K562 (cell line): Measurements from ENCODE around the gene CNTNAP4. TPM values are rescaled to one million over a fixed set of nuclear protein-coding genes. Genes with fewer than 3 reads are reported as not detected.

Experiments used
- ATAC-seq: fragments of 200-7000 bp; cut with Tn5 transposase; 3 replicates; pipeline ENCODE4 v1.9.1; 2020; ENCODE audit warnings: moderate library complexity
- BruUV-seq: library from RNA; stranded (reverse); fragments of 400-500 nt; replicated peaks from 2 replicates; lab custom pipeline; 2021; lab: Mats Ljungman, UMichigan
- CTCF ChIA-PET: fragments of 300-600 bp; formaldehyde crosslinking; extraction: SDS; loops from one replicate; lab custom pipeline; 2021; ENCODE audit warnings: low intra/inter-chr PET ratio; lab: Yijun Ruan, JAX
- POLR2A ChIA-PET: fragments of 300-600, 350-650 bp; sonication (Branson Sonifier 250); formaldehyde crosslinking; extraction: SDS; loops from one replicate; lab custom pipeline; 2021; ENCODE audit warnings: antibody characterized with exemption, inconsistent platforms; lab: Yijun Ruan, JAX
- DNase-seq, 4 experiments: peaks; one replicate each; pipeline versions ENCODE4 v3.0.0 to v3.0.0-alpha.2; 2011 to 2018; ENCODE audit warnings: low spot score in 3 of 4, mixed read lengths in 3 of 4; ENCODE audit errors: extremely low read depth in 1 of 4
- FAIRE-seq: peaks from 2 replicates; lab custom pipeline; 2011; peaks lifted over from hg19 to GRCh38; lab: Jason Lieb, UNC
- H2AFZ ChIP-seq: 2 replicates; pipeline ENCODE4 v1.6.0; 2011; ENCODE audit warnings: low read depth, low read length, control low read depth, inconsistent platforms
- H3K27ac ChIP-seq: fragments of 200-600 bp; 3 replicates; pipeline ENCODE4 v1.8.0; 2011; ENCODE audit warnings: low read depth, mild to moderate bottlenecking, control low read depth, inconsistent platforms, low read length, moderate library complexity, mixed read lengths; ENCODE audit errors: extremely low read depth
- H3K27me3 ChIP-seq, 2 experiments: fragments of 300-600 bp in 1 of 2; 2 replicates in 1 of 2; 3 replicates in 1 of 2; pipeline versions ENCODE4 v1.6.0 to v1.8.0; 2011; ENCODE audit warnings: inconsistent platforms in 2 of 2, low read length in 2 of 2, mild to moderate bottlenecking in 1 of 2, mixed read lengths in 1 of 2, moderate library complexity in 1 of 2; ENCODE audit not compliant: control insufficient read depth in 2 of 2, insufficient read depth in 2 of 2
- H3K36me3 ChIP-seq: fragments of 300-600 bp; 3 replicates; pipeline ENCODE4 v1.8.0; 2011; ENCODE audit warnings: mild to moderate bottlenecking, low read length, inconsistent platforms; ENCODE audit not compliant: control insufficient read depth, insufficient read depth
- H3K4me1 ChIP-seq, 2 experiments: fragments of 200-600 bp in 1 of 2; replicated peaks in 1 of 2; 2 replicates in 1 of 2; 3 replicates in 1 of 2; pipeline versions ENCODE4 v1.5.1 to v1.8.0; 2011; ENCODE audit warnings: inconsistent platforms in 2 of 2, low read length in 2 of 2, mild to moderate bottlenecking in 1 of 2, mixed read lengths in 1 of 2, moderate library complexity in 1 of 2; ENCODE audit not compliant: control insufficient read depth in 2 of 2, insufficient read depth in 2 of 2
- H3K4me2 ChIP-seq: 2 replicates; pipeline ENCODE4 v1.6.1; 2011; ENCODE audit warnings: low read length, control low read depth, inconsistent platforms, mixed read lengths; ENCODE audit not compliant: insufficient read depth
- H3K4me3 ChIP-seq: fragments of 200-600 bp; sonication (generic), shearing (Covaris generic); 2 replicates; pipeline ENCODE4 v1.5.1; 2016; ENCODE audit warnings: control low read depth, inconsistent platforms
- H3K79me2 ChIP-seq: fragments of 200-600 bp; 3 replicates; pipeline ENCODE4 v1.8.0; 2011; ENCODE audit warnings: low read length, inconsistent platforms; ENCODE audit not compliant: control insufficient read depth, insufficient read depth
- H3K9ac ChIP-seq, 2 experiments: 2 replicates each; pipeline versions ENCODE4 v1.6.0 to v1.6.1; 2011; ENCODE audit warnings: low read depth in 2 of 2, low read length in 2 of 2, control low read depth in 1 of 2, inconsistent platforms in 1 of 2, mild to moderate bottlenecking in 1 of 2, mixed read lengths in 1 of 2; ENCODE audit not compliant: insufficient read depth in 1 of 2
- H3K9me1 ChIP-seq: one replicate; pipeline ENCODE4 v1.6.0; 2011; ENCODE audit warnings: inconsistent platforms, mild to moderate bottlenecking, low read length, moderate library complexity; ENCODE audit not compliant: control insufficient read depth, insufficient read depth
- H3K9me3 ChIP-seq: replicated peaks from 2 replicates; pipeline ENCODE4 v1.5.1; 2011; ENCODE audit warnings: low read depth, low read length, inconsistent platforms; ENCODE audit not compliant: control insufficient read depth, insufficient read depth
- H4K20me1 ChIP-seq: replicated peaks from 2 replicates; pipeline ENCODE4 v1.6.1; 2011; ENCODE audit warnings: low read length, inconsistent platforms, mixed read lengths; ENCODE audit not compliant: control insufficient read depth, insufficient read depth
- AFF1 ChIP-seq, 2 experiments: fragments of 450-650 bp; IDR thresholded peaks; 2 replicates each; pipeline ENCODE4 v1.6.1; 2018; ENCODE audit warnings: mild to moderate bottlenecking in 2 of 2, low read depth in 1 of 2; ENCODE audit not compliant: partially characterized antibody in 2 of 2
- ERF ChIP-seq: fragments of 450-650 bp; formaldehyde crosslinking; IDR thresholded peaks from 2 replicates; pipeline ENCODE4 v1.4.0; 2020; ENCODE audit warnings: mild to moderate bottlenecking, mixed read lengths
- HDAC6 ChIP-seq: IDR thresholded peaks from 2 replicates; pipeline ENCODE4 v1.6.1; 2012; ENCODE audit warnings: low read depth, mild to moderate bottlenecking, control low read depth, inconsistent platforms, low read length, moderate library complexity
- HNRNPUL1 ChIP-seq: fragments of 200-400 bp; formaldehyde crosslinking; IDR thresholded peaks from 2 replicates; pipeline ENCODE4 v1.6.1; 2017; ENCODE audit warnings: low read length
- JUN ChIP-seq, 2 experiments: sonication (generic) in 1 of 2; formaldehyde crosslinking in 1 of 2; IDR thresholded peaks; 2 replicates each; pipeline versions ENCODE4 v1.6.1 to v1.8.0; 2012 to 2022; ENCODE audit warnings: borderline replicate concordance in 2 of 2, mild to moderate bottlenecking in 2 of 2, improper control_type of control experiment in 1 of 2, low read depth in 1 of 2, low read length in 1 of 2, missing genetic modification reagents in 1 of 2
- LEF1 ChIP-seq: fragments of 450-650 bp; IDR thresholded peaks from 2 replicates; pipeline ENCODE4 v1.6.1; 2016; ENCODE audit warnings: mild to moderate bottlenecking
- MEIS2 ChIP-seq: fragments of 450-650 bp; IDR thresholded peaks from 2 replicates; pipeline ENCODE4 v1.6.1; 2014; ENCODE audit warnings: mild to moderate bottlenecking; ENCODE audit not compliant: partially characterized antibody
- NR3C1 ChIP-seq: sonication (generic); formaldehyde crosslinking; IDR thresholded peaks from 2 replicates; pipeline ENCODE4 v1.8.1; 2022; ENCODE audit warnings: missing genetic modification reagents
- NRF1 ChIP-seq, 2 experiments: fragments of 450-650 bp; IDR thresholded peaks in 1 of 2; conservative IDR thresholded peaks in 1 of 2; 2 replicates each; pipeline ENCODE4 v1.6.1; 2014; ENCODE audit warnings: mild to moderate bottlenecking in 2 of 2
- SRSF1 ChIP-seq: fragments of 200-400 bp; formaldehyde crosslinking; IDR thresholded peaks from 2 replicates; pipeline ENCODE4 v1.6.1; 2017; ENCODE audit warnings: mild to moderate bottlenecking, low read depth, low read length, moderate library complexity
- TARDBP ChIP-seq: fragments of 450-650 bp; IDR thresholded peaks from 2 replicates; pipeline ENCODE4 v1.6.1; 2016
- TRIM24 ChIP-seq, 2 experiments: fragments of 450-650 bp; IDR thresholded peaks; 2 replicates each; pipeline ENCODE4 v1.6.1; 2016
- ZBTB26 ChIP-seq: fragments of 450-650 bp; formaldehyde crosslinking; IDR thresholded peaks from 2 replicates; pipeline ENCODE4 v1.4.0; 2022; ENCODE audit warnings: missing genetic modification characterization
- ZBTB9 ChIP-seq: fragments of 450-650 bp; formaldehyde crosslinking; IDR thresholded peaks from 2 replicates; pipeline ENCODE4 v1.4.0; 2020; ENCODE audit warnings: mild to moderate bottlenecking, moderate library complexity
- ZC3H8 ChIP-seq: fragments of 450-650 bp; IDR thresholded peaks from 2 replicates; pipeline ENCODE4 v1.6.1; 2017
- WGBS: fragments of 100-300 bp; shearing (Covaris generic); methylation state at CpG from one replicate; pipeline ENCODE4 v1.1.6; 2016; ENCODE audit warnings: low coverage, mixed read lengths; ENCODE audit not compliant: insufficient coverage; ENCODE audit errors: missing lambda C conversion rate; 5-methylcytosine and 5-hydroxymethylcytosine counted together
- in situ Hi-C: fragments of 300-500 bp; cut with MboI; formaldehyde crosslinking; loops from 4 replicates; pipeline ENCODE4 v1.15.0; 2018; ENCODE audit warnings: inconsistent platforms, mixed read lengths
- intact Hi-C: fragments of 100-400 bp; cut with micrococcal nuclease; formaldehyde crosslinking; loops from 2 replicates; pipeline ENCODE4 v1.14.2; 2022
- polyA plus RNA-seq, 8 experiments: library from polyadenylated mRNA; depleted of rRNA in 4 of 8; stranded (reverse) in 5 of 8; unstranded in 3 of 8; fragments of >200 nt; fragmentation: Nextera tagmentation in 2 of 8; fragmentation: Illumina TruSeq in 1 of 8; extraction: Ambion mirVana in 2 of 8; extraction: Trizol in 1 of 8; gene quantifications; 2 replicates each; pipeline versions ENCODE4 v1.2.1 to v1.2.3, GENCODE V29; 2011 to 2014; ENCODE audit warnings: inconsistent platforms in 1 of 8, missing spikeins in 1 of 8
- total RNA-seq, 7 experiments: library from RNA; depleted of rRNA in 6 of 7; stranded (reverse); fragments of >200 nt in 6 of 7; fragmentation: Illumina TruSeq in 2 of 7; extraction: Trizol in 2 of 7; gene quantifications; 2 replicates each; pipeline versions ENCODE4 v1.2.1 to v1.2.3, GENCODE V29; 2011 to 2021; ENCODE audit warnings: low replicate concordance in 1 of 7

CNTNAP4 gene
- total and polyA plus RNA-seq, 9 of the 15 experiments (the other 6 are each of a cell fraction or from before 2014, with no cell fraction given) = not detected

GRCh38 chr16:76450890-76451289 lies 173.7 kb downstream of the CNTNAP4 start:
- H3K4me2 ChIP-seq = no peak overlapping the region
- H3K9me3 ChIP-seq = no peaks in the 10 kb centered on the region; the same call in 1 of the 2 replicates
- no peaks in the 10 kb centered on the region for H3K36me3 ChIP-seq
- H3K4me3 ChIP-seq = no peak overlapping the region
- intact Hi-C loops = no loop called here
- H4K20me1 ChIP-seq = no peaks in the 10 kb centered on the region
- in situ Hi-C loops = no loop called here
- H3K27me3 ChIP-seq = no peaks in the 10 kb centered on the region
- FAIRE-seq = no peak
- no peak overlapping the region for H2AFZ ChIP-seq
- no peak overlapping the region for H3K9ac ChIP-seq
- ATAC-seq = no peak
- CTCF ChIA-PET = no interaction called here
- TF ChIP-seq ZBTB26 (no peak), JUN (IDR thresholded peaks at IDR 0.05; ENCODE audit: borderline replicate concordance, low read depth, low read length) (no peak), JUN (CRISPR knock-in tag; IDR thresholded peaks at IDR 0.05; ENCODE audit: borderline replicate concordance) (no peak), HNRNPUL1 (no peak), TRIM24 (IDR thresholded peaks at IDR 0.05) (no peak), NRF1 (conservative IDR thresholded peaks at IDR 0.05 in 1 of 2, IDR thresholded peaks at IDR 0.05 in 1 of 2) (no peak), ZC3H8 (no peak), LEF1 (no peak), HDAC6 (no peak), NR3C1 (CRISPR knock-in tag) (no peak), AFF1 (IDR thresholded peaks at IDR 0.05; ENCODE audit: low read depth in 1 of 2, partially characterized antibody in 2 of 2) (no peak), ZBTB9 (CRISPR knock-in tag) (no peak), MEIS2 (no peak), TARDBP (no peak), SRSF1 (no peak), ERF (CRISPR knock-in tag) (no peak)
- H3K4me1 ChIP-seq = no peaks in the 10 kb centered on the region
- 0% methylated on average over 6 of the region's 6 CpGs for WGBS
- POLR2A ChIA-PET = no interaction called here
- no peaks in the 10 kb centered on the region for H3K79me2 ChIP-seq
- no peak overlapping the region for H3K27ac ChIP-seq
- no peaks in the 10 kb centered on the region for H3K9me1 ChIP-seq
- no TSS peak for BruUV-seq
- DNase-seq = no peak
